ENCODE results near the gene LYRM2. TPM values are rescaled to one million over a fixed set of nuclear protein-coding genes. Genes with fewer than 3 reads are reported as not detected.

Gene LYRM2
- total RNA-seq, 1 experiment from 2014 or later = 36.8 TPM

DNA sequence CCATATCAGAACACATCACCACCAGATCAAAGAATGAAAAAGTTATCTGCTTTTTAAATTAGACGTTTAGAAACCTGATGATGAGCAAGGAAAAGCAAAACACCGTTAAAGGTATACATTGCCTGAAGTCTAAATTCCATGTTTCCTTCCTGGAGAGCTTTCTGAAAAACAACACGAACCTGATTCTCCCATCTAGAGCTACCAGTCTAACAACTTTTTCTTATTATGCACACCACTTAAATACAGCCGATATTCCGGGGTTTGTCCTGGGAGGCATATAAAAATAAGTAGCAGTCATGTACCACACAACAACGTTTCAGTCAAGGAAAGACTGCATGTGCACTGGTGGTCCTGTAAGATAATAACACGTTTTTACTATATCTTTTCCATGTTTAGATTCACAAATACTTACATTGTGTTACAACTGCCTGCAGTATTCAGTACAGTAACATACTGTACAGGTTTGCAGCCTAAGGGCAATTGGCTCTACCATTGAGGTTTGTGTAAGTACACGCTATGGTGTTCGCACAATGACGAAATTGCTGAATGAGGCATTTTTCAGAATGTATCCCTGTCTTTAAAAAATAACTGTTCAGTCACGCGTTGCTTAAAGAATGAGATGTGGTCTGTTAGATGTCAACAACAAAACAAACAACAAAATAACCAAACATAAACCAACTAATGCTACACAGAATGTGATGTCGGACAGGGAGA, 19.1 kb upstream of the LYRM2 start:
- Mint-ChIP-seq H3K27ac (ENCODE audit: unreplicated experiment) (no peak overlapping the region), H3K4me3 (ENCODE audit: low read depth, unreplicated experiment) (no peak overlapping the region), H3K9me3 (ENCODE audit: low read depth, unreplicated experiment) (no peaks in the 10 kb centered on the region), H3K27me3 (ENCODE audit: unreplicated experiment) (no peaks in the 10 kb centered on the region), H3K36me3 (ENCODE audit: insufficient read depth, unreplicated experiment) (peaks cover 6% of the 10 kb centered on the region), H3K4me1 (ENCODE audit: low read depth, unreplicated experiment) (no peaks in the 10 kb centered on the region)
- TF ChIP-seq CTCF (IDR thresholded peaks at IDR 0.05; ENCODE audit: unreplicated experiment) = no peak
- intact Hi-C loops (cut with micrococcal nuclease; ENCODE audit: unreplicated experiment) = no loop called here
- no peak for DNase-seq
- no TSS peak for BruUV-seq (replicated peaks)
- CTCF ChIA-PET = no interaction called here

DNA sequence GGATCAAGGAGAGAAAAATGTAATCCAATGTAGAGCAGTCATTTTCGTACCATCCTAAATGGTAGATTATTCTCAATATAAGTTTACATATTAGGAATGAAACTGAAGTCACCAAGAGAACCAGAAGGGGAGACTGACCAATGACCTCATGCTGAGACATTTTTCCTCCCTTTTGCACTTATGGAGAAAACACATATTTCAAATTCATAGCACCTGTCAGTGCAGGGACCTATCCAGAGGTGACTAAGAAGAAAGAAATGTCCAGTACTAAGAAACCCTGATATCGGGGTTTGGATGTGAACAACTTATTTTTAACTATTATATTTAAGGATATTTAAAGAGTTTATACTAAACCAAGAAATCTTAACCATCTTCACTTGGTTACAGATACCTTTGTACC, 16.6 kb upstream of the LYRM2 start:
- Mint-ChIP-seq H3K9me3 (ENCODE audit: low read depth, unreplicated experiment) (no peaks in the 10 kb centered on the region), H3K4me1 (ENCODE audit: low read depth, unreplicated experiment) (peaks cover 2% of the 10 kb centered on the region), H3K27me3 (ENCODE audit: unreplicated experiment) (no peaks in the 10 kb centered on the region), H3K36me3 (ENCODE audit: insufficient read depth, unreplicated experiment) (peaks cover 16% of the 10 kb centered on the region), H3K27ac (ENCODE audit: unreplicated experiment) (no peak overlapping the region), H3K4me3 (ENCODE audit: low read depth, unreplicated experiment) (no peak overlapping the region)
- intact Hi-C loops (cut with micrococcal nuclease; ENCODE audit: unreplicated experiment) = no loop called here
- TF ChIP-seq CTCF (IDR thresholded peaks at IDR 0.05; ENCODE audit: unreplicated experiment) = no peak
- CTCF ChIA-PET = no interaction called here
- BruUV-seq (replicated peaks) = no TSS peak
- no peak for DNase-seq

GRCh38 chr6:89650579-89650978, 12.0 kb upstream of the LYRM2 start:
- intact Hi-C loops (cut with micrococcal nuclease; ENCODE audit: unreplicated experiment) = no loop called here
- BruUV-seq (replicated peaks) = no TSS peak
- no peak overlapping the region for H3K4me3 Mint-ChIP-seq (ENCODE audit: low read depth, unreplicated experiment)
- CTCF ChIA-PET = no interaction called here
- no peak for TF ChIP-seq CTCF (IDR thresholded peaks at IDR 0.05; ENCODE audit: unreplicated experiment)
- peaks cover 23% of the 10 kb centered on the region for H3K36me3 Mint-ChIP-seq (ENCODE audit: insufficient read depth, unreplicated experiment)
- no peak for DNase-seq
- no peaks in the 10 kb centered on the region for H3K9me3 Mint-ChIP-seq (ENCODE audit: low read depth, unreplicated experiment)
- H3K27ac Mint-ChIP-seq (ENCODE audit: unreplicated experiment) = no peak overlapping the region
- H3K4me1 Mint-ChIP-seq (ENCODE audit: low read depth, unreplicated experiment) = peaks cover 6% of the 10 kb centered on the region
- H3K27me3 Mint-ChIP-seq (ENCODE audit: unreplicated experiment) = no peaks in the 10 kb centered on the region

DNA sequence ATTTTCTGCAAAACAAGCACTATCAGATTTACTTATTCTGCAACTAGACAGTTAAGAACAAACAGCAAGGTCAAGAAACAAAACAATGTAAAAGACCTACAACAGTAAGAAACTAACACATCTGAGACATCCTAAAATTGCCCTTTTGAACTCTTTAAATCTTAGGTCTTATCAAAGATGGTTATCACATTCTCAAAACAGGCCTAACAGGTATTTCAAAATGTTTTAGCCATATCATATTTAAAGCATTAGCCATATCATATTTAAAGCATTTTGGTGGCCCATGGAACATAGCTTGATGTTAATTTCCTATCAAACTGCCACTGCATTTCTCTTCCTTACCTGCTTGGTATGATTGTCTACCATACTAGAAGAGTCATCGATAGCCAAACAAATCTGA, 11.1 kb upstream of the LYRM2 start:
- H3K4me1 Mint-ChIP-seq (ENCODE audit: low read depth, unreplicated experiment) = peaks cover 6% of the 10 kb centered on the region
- CTCF ChIA-PET = no interaction called here
- H3K27ac Mint-ChIP-seq (ENCODE audit: unreplicated experiment) = no peak overlapping the region
- no peak for DNase-seq
- peaks cover 30% of the 10 kb centered on the region for H3K36me3 Mint-ChIP-seq (ENCODE audit: insufficient read depth, unreplicated experiment)
- no peak for TF ChIP-seq CTCF (IDR thresholded peaks at IDR 0.05; ENCODE audit: unreplicated experiment)
- no TSS peak for BruUV-seq (replicated peaks)
- intact Hi-C loops (cut with micrococcal nuclease; ENCODE audit: unreplicated experiment) = no loop called here
- no peaks in the 10 kb centered on the region for H3K27me3 Mint-ChIP-seq (ENCODE audit: unreplicated experiment)
- no peak overlapping the region for H3K4me3 Mint-ChIP-seq (ENCODE audit: low read depth, unreplicated experiment)
- H3K9me3 Mint-ChIP-seq (ENCODE audit: low read depth, unreplicated experiment) = no peaks in the 10 kb centered on the region

All from Calu3 (cell line).